Activated CD8-positive, alpha-beta memory T cell treated with anti-CD3 and anti-CD28 coated beads, Interleukin-2, amount 50 U/mL, for 1 hour (primary cell): Measurements from ENCODE around the gene KIF5B.
"Not testable (repeated sequence)": the region's sequence is repeated elsewhere in the genome, so short reads cannot be mapped to it uniquely, and the experiment has no call there.

ENCODE experiments used
- DNase-seq: peaks from one replicate; pipeline ENCODE4 v3.0.0-alpha.2; 2020; ENCODE audit errors: extremely low read depth

KIF5B gene

DNA sequence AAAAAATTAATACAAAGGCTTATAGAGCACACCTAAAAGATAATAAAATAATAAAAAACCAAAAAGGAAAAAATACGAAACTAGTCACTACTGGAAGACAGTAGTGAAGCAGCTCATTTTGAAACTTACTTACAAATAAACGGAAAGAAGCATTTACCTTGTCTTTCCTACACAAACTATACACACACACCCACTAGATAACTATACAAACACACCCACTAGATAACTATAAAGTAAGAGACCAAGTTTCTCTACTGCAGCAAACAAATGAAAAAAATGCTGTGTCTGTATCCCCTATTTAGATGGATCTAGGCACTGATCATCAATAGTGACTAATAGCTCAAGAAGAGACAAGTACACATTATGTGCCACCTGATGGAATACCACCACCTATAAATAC is 49.2 kb downstream of the KIF5B start:
- no peak for DNase-seq

DNA sequence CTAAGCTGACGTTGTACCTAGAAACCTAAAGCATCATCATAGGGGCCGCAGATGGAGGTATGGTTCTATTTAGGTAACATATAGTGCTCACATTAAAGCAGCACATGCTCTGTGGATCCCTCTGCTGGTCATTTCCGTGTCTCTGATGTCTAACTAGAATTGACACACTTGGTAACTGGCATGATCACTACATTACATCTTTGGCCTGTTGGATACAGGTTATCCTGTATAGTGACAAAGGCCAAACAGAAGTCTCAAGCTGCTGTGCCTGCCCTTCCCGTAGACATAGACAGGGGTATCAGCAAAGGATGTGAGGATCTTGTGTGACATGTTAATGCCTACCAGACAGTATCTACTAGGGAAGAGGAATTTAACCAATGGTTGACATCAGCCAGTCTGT is 51.2 kb downstream of the KIF5B start:
- DNase-seq: no peak

DNA sequence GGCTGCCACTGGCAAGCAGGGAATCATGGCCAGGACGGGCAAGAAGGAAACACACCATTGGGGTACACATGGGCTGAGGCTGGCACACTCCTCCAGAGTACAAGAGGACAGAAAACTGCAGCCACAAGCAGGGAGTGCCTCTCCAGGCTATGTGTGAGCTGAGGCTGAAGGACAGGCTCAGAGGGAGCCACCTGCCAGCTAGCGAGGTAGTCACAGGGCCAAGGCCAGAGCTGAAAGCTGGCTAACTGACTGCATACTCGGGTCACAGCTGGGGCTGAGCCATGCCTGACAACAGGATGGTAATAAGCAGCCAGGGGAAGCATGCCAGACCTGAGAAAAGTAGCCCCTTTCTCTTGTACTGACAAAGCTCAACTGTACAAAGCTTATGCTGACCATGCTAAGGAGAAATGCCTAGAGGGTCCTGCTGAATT is 52.0 kb downstream of the KIF5B start:
- DNase-seq: no peak

DNA sequence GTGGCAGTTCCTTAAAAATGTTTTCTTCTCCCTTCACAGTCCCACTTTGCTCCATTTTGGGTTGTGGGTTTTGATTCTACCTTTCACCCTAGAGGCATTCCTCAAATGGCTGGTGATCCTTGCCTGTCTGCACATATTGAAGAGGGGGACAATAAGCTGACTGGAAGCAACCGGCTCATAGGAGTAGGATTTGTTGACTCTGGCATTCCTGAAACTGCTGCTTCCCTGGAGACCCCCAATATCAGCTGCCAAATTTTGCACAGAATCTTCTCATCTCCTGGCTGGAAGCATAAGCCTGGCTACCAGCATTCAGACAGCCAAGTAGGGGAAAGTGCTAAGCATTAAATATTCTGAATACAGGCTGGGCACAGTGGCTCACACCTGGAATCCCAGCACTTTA is 53.7 kb downstream of the KIF5B start:
- no peak for DNase-seq

DNA sequence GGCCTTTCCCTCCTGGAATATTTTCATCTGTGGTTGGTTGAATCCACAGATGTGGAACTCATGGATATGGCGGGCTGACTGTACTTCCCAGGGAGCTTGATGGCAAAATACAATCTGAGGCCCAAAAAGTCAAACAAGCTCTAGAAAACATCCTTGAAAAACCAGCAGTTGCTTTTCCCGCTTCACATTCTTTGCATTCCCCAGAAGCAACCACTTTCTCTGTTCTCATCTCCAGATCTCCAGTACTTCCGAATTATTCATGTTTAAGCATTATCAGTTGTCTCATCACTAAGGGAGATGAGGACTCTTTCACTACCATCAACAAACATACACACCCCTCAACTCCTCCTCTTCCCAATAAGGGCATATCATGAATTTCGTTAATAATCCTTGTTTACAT is 55.3 kb downstream of the KIF5B start:
- DNase-seq: no peak

DNA sequence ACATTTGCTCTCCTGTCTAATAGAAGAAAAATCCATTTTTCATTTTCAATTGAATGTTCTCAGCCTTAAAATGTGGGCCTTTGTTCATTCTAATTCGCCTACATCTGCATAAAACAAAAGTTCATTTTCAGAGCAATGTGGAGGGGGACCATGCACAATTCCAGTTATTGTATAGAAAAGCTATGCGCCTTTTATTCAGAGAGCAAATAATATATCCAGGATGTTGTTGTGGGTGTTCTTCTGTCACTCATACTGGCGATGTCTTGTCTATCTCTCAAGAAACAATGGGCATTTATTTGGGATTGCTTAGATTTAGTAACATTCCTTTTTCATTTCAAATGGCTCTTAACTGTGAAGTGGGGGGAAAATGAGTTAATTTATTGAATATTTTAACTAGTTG is 56.4 kb downstream of the KIF5B start:
- no peak for DNase-seq

DNA sequence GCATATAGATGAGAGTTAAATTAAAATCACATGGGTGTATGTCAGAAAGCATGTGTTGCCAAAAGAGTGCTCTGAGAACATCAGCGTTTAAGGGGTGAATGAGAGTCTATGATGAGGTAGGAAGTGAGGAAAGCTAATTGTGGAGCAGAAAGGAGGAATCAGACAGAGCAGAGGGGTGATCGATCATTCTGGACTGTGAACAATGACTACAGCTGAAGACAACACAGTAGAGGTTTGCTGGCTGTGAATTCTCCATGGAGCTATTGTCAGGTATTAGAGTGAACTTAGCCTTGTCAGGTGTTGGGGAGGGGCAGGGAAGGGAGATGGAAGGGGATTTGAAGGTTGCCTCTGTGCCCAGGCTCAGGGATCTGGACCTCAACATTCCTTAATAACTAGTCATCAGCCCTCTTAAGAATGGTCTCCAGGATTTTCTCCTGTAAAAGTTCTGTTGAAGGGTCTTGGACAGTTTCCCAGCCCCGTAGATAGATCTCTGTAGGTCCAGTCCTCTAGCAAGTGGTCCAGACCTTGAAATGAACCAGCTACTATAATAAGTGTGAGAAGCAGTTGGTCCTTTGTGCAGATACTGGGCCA is 57.1 kb downstream of the KIF5B start:
- DNase-seq: no peak

DNA sequence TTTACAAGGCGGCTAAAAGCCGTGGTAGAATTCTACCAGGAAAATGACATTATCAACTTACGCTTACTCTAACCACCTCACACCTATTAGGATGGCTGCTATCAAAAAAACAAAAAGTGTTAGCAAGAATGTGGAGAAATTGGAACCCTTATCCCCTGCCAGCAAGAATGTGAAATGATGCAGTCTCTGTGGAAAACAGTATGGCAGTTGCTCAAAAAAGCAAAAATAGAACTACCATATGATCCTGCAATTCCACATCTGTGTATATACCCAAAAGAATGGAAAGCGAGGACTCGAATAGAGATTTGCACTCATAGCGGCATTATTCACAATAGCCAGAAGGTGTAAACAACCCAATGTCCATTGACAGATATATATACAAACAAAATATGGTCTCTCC is 61.3 kb downstream of the KIF5B start:
- DNase-seq: no peak

DNA sequence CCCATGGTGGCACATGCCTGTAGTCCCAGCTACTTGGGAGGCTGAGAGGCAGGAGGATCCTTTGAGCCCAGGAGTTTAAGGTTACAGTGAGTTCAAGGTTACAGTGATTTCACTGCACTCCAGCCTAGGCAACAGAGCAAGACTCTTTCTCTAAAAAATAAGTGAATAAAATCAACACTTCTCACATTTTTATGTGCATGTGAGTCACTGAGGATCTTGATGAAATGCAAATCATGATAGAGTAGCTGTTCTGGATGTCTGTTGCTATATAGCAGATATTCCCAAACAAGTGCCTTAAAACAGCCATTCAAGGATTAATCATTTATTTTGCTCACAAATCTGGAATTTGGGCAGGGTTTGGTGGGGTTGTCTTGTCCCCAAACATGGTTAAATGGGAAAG is 65.3 kb downstream of the KIF5B start:
- no peak for DNase-seq

DNA sequence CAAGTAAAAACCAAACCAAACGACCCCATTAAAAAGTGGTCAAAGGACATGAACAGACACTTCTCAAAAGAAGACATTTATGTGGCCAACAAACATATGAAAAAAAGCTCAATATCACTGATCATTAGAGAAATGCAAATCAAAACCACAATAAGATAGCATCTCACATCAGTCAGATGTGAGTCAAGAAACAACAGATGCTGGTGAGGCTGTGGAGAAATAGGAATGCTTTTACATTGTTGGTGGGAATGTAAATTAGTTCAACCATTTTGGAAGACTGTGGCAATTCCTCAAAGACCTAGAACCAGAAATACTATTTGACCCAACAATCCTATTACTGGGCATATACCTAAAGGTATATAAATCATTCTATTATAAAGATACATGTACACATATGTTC is 68.4 kb downstream of the KIF5B start:
- DNase-seq: not testable (repeated sequence)

DNA sequence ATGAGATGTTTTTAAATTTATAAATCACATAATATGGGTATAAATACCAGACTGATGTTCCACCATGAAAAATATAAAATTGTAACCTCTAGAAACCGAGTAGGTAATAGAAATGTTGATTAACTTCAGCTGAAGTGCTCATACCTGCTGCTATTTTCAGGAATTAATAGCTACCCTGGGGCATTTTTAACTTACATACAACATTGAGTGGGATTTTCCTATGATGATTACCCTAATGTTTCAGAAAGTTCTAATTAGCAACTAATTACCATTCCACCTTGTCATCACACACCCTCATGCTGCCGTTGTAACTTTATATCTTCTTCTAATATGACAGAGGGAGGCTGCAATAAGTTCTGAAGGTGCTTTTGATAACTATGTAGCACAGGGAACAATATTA is 74.1 kb downstream of the KIF5B start:
- no peak for DNase-seq

DNA sequence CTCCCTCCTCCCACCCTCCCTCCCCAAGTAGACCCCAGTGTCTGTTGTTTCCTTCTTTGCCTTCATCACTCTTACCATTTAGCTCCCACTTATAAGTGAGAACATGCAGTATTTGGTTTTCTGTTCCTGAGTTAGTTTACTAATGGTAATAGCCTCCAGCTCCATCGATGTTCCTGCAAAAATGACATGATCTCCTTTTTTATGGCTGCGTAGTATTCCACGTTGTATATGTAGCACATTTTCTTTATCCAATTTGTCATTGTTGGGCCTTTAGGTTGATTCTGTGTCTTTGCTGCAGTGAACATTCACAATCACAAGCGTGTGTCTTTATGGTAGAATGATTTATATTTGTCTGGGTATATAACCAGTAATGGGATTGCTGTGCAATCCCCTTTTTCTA is 75.8 kb downstream of the KIF5B start:
- DNase-seq: no peak

DNA sequence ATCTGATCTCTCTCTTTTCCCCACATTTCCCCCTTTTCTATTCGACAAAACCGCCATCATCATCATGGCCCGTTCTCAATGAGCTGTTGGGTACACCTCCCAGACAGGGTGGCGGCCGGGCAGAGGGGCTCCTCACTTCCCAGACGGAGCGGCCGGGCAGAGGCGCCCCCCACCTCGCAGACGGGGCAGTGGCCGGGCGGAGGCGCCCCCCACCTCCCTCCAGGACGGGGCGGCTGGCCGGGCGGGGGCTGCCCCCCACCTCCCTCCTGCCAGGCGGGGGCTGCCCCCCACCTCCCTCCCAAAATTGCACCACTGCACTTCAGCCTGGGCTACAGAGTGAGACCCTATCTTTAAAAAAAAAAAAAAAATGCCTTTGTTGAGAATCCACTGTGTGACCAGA is 77.2 kb downstream of the KIF5B start:
- not testable (repeated sequence) for DNase-seq

DNA sequence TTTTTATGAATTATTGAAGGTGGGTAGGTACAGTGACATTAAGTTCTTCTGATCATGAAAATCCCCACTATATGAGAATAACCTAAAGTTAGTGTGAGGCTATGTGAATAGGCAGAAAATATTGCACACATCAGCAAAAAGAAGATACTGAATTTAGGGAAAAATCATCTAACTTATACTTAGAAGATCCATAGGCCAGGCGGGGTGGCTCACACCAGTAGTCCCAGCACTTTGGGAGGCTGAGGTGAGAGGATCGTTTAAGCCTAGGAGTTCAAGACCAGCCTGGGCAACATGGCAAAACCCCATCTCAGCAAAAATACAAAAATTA is 78.1 kb downstream of the KIF5B start:
- no peak for DNase-seq

DNA sequence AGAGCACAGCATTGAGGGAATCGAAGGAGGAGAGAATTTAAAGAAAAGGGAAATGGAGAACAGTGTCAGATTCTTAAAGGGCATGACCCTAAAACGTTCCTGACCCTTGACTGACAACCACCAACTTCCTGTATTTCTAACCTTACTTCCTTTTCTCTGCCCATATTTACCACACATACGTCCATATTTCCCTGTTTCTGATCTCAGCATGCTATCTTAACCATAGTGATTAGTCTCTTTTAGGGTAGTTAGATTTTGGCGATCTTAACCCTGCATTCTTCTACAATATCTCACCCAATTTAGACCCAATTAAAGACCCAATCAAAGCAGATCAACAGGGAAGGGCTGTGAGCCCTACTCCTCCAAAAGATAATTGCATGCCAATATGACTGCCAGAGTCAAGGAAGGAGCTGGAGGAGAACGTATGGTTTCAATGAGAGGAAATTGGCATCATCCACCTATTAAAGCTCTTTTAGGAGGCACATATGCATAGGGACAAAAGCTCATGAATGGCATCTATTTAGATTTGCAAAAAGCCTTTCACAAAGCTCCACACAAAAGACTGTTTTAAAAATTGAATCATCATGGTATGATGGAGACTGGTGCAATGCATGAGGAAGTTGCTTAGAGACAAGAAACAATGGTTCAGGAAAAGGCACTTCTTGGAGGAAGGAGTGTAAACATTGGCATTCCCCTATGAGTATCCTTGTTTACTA is 78.6 kb downstream of the KIF5B start:
- DNase-seq: no peak

DNA sequence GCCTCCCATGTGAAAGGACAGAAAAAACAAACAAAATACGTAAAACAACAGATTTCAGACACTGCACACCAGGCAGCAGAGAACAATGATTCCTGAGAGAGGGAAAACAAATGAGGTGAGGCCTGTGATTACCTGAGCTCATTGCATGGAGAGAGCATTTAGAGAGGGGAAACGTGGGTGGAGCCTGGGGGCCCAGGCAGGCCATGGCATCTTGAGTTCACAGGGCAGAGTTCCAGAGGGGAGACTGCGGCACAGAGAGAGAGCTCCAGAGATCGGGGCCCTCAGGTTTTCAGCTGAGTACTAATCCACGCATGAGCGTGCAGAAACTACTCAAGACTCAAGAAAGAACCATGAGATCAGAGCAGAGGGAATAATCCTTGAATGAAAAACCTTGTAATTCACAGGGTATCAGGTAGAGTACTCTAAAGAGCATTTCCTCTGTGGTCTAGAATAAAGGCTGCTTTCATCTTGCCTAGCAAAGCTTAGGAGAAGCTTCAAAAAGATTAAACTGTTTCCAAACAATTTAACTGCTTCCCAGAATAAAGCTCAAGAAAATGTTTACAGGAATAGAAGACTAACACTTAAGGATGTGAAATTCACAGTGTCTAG is 81.0 kb downstream of the KIF5B start:
- DNase-seq: no peak

DNA sequence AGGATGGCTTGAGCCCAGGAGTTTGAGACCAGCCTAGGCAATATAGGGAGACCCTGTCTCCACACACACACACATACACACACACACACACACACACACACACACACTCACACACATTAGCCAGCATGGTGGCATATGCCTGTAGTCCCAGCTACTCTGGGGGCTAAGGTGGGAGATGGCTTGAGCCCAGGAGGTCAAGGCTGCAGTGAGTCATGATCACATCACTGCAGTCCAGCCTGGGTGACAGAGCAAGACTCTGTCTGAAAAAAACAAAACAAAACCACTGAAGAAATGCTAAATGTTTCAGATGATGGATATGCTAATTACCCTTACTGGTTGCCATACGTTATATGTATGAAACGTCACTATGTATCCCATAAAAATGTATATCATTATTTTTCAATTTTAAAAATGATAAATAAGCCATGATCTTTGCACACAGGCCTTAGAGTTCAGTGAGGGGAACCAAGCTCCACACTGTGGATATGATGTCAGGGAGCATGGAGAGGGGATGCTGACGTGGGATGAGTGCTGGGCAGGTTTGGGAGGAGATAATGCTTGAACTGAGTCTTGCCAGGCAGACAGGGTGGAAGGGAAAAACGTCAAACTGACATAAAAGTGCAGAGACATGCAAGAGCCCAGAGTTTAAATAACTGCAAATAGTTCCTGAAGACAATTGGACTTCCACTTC is 81.6 kb downstream of the KIF5B start:
- no peak for DNase-seq

DNA sequence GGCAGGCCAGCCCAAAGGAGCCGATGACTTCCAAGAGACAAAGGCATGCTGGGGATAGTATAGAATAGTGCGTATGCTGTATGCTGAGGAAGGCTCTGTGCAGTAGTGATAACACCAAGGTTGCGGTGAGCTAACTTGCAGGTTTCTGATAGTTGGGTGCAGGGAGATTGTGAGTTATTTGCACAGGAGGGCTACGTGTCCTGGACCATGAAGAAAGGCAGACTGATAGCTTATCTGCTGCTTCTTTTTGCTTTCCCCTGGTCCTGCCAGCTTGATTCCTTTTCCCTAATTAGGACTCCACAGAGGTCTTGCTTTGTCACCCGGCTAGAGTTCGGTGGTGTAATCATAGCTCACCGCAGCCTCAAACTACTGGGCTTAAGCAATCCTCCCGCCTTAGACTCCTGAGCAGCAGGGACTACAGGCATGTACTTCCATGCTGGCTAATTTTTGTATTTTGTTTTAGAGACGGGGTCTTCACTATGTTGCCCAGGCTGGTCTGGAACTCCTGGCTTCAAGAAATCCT is 83.6 kb downstream of the KIF5B start:
- no peak for DNase-seq

DNA sequence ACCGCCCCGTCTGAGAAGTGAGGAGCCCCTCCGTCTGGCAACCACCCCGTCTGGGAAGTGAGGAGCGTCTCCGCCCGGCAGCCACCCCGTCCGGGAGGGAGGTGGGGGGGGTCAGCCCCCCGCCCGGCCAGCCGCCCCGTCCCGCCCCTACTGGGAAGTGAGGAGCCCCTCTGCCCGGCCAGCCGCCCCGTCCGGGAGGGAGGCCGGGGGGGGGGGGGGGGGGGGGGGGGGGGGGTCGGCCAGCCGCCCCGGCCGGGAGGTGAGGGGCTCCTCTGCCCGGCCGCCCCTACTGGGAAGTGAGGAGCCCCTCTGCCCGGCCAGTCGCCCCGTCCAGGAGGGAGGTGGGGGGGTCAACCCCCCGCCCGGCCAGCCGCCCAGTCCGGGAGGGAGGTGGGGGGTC is 86.4 kb downstream of the KIF5B start:
- not testable (repeated sequence) for DNase-seq

DNA sequence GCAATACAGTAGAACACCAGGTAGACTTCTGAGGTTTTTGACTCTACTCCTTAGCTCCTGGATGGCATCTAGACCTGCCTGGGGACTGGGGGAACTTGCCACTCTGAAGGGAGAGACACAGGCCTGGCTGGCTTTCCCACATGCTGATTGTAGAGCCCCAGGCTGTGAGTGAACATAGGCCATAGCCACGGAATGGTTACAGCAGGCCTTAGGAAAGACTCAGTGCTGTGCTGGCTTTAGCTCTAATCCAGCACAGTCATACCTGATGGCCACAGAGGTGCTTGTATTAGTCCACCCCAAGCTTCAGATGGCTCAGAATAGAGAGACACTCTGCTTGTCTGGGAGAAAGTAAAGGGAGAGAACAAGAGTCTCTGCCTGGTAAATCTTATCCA is 92.6 kb downstream of the KIF5B start:
- no peak for DNase-seq

DNA sequence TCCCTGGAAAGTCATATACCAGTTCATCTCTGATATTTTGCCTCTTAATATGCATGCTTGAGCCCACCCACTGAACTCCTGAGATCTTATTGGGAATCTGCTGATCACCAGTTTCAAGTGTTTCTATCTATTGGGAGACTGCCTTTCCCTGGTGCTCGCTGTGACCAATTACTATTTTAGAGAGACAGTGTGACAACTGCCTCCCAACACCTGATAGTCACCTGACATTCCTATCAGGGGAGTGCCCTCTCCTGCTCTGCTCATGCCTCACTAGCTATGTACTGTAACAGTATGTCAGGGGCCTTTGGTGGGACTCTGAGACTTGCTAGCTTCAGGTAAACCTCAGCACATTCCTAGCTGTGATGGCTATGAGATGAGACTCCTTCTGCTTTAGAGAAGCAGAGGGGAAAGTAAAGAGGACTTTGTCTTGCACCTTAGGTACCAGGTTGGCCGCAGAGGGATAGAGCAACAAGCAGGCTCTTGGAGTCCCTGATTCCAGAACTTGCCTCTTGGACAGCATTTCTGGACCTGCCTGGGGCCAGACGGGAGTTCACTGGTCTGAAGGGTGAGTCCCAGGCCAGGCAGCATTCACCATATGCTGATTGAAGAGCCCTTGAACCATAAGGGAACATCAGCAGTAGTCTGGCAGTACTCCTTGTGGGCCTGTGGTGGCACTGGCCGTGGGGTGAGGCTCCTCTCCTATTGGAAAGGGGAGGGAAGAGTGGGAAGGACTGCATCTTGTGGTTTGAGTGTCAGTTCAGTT is 93.2 kb downstream of the KIF5B start:
- DNase-seq: no peak
